ENCODE results near the gene CD300LF.

CD300LF gene

DNA sequence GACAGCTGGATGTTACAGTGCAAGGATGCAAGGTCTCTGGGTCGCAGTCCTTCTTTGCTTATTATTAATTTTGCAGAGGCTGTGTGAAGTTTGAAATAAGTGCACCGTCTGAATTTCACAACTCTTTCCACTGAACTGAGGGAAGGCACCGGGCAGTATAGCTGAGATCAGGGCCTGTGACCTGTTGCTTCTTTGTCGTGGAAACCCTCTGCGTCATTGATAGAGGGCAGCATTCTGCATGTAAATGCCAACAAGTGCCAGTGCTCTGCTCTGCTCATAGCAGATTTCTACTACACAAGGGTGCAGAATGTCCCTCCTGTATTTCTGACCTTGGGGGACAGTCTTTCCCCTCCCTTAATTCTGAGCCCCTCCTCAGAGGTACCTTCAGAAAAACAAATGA is 26.0 kb downstream of the CD300LF start:
- no peak overlapping the region for H2AFZ ChIP-seq (ENCODE audit: low read depth, low read length, severe bottlenecking)
- no peak overlapping the region for H3K9ac ChIP-seq (ENCODE audit: low read length)
- H3K9me3 ChIP-seq (ENCODE audit: insufficient read depth, low read length) = no peaks in the 10 kb centered on the region
- no peaks in the 10 kb centered on the region for H3K79me2 ChIP-seq (ENCODE audit: insufficient read depth, low read length)
- 0 out of 2 replicates have a peak, but pooled peaks cover 2% of the 10 kb centered on the region for H3F3A ChIP-seq (ENCODE audit: insufficient read depth)
- H3K27ac ChIP-seq (ENCODE audit: low read depth, low read length) = no peak overlapping the region
- H3K9me2 ChIP-seq (replicated peaks; ENCODE audit: insufficient read depth, low read length) = no peaks in the 10 kb centered on the region
- no peaks in the 10 kb centered on the region for H3K27me3 ChIP-seq (ENCODE audit: low read length)
- H4K20me1 ChIP-seq (ENCODE audit: low read depth, low read length) = no peaks in the 10 kb centered on the region
- no peaks in the 10 kb centered on the region for H3K36me3 ChIP-seq (ENCODE audit: low read length)
- no peak overlapping the region for H3K4me2 ChIP-seq (ENCODE audit: low read depth, low read length, poor library complexity, severe bottlenecking)
- TF ChIP-seq CTCF (IDR thresholded peaks at IDR 0.05; ENCODE audit: insufficient read depth, low read length, poor library complexity, severe bottlenecking) = no peak
- TF ChIP-seq EZH2phosphoT487 (conservative IDR thresholded peaks at IDR 0.05; ENCODE audit: low read length) = no peak
- H3K4me3 ChIP-seq (ENCODE audit: insufficient read depth, low read length, poor library complexity, severe bottlenecking) = no peak overlapping the region

DNA sequence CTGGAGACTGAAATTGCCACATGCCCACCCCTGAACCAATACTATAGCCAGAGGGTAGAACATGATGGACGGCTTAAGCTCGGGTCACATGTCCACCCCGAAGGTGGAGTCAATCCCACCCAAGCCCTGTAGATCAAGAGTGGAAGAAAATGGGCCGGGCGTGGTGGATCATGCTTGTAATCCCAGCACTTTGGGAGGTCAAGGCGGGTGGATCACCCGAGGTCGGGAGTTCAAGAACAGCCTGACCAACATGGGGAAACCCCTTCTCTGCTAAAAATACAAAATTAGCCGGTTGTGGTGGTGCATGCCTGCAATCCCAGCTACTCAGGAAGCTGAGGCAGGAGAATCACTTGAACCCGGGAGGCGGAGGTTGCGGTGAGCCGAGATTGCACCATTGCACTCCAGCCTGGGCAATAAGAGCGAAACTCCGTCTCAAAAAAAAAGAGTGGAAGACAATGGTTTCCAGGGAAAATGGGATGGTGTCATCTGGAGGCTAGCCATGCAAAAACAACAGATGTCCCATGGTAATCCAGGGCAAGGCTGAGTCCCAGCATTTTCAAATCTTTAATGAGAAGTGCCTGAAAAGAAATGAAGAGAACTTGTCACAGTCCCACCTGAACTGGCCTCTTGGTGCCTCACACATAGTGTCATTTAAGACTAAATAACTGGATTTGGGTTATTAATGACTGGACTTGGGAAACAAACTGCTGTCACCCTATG is 30.1 kb downstream of the CD300LF start:
- Histone ChIP-seq H3K9me2 (replicated peaks; ENCODE audit: insufficient read depth, low read length) (no peaks in the 10 kb centered on the region), H3K36me3 (ENCODE audit: low read length) (no peaks in the 10 kb centered on the region), H3K9me3 (ENCODE audit: insufficient read depth, low read length) (no peaks in the 10 kb centered on the region), H2AFZ (ENCODE audit: low read depth, low read length, severe bottlenecking) (no peak overlapping the region), H3K9ac (ENCODE audit: low read length) (no peak overlapping the region), H3K4me2 (ENCODE audit: low read depth, low read length, poor library complexity, severe bottlenecking) (no peak overlapping the region), H3K27ac (ENCODE audit: low read depth, low read length) (no peak overlapping the region), H3K27me3 (ENCODE audit: low read length) (no peaks in the 10 kb centered on the region), H3K79me2 (ENCODE audit: insufficient read depth, low read length) (no peaks in the 10 kb centered on the region), H3K4me3 (ENCODE audit: insufficient read depth, low read length, poor library complexity, severe bottlenecking) (no peak overlapping the region), H3F3A (ENCODE audit: insufficient read depth) (no peaks in the 10 kb centered on the region), H4K20me1 (ENCODE audit: low read depth, low read length) (no peaks in the 10 kb centered on the region)
- no peak for TF ChIP-seq EZH2phosphoT487 (conservative IDR thresholded peaks at IDR 0.05; ENCODE audit: low read length)
- TF ChIP-seq CTCF (IDR thresholded peaks at IDR 0.05; ENCODE audit: insufficient read depth, low read length, poor library complexity, severe bottlenecking) = no peak

DNA sequence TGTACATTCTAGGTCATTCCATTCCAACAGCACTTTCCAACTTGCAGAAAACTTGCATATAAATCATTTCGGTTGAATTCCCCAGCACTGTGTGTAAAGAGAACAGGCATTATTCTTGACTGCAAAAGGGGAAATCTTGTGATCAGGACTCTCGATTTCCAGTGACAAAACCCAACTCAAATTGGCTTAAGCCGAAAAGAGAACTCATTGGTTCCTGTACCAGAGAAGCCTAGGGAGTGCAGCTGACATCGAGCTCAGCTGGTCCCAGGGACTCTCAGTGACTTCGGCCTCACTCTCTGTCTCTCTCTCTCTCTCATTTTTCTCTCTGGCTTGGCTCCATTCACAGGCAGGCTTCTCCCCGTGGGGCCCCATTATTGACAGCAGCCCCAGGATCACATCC is 30.7 kb downstream of the CD300LF start:
- H3K27me3 ChIP-seq (ENCODE audit: low read length) = no peaks in the 10 kb centered on the region
- TF ChIP-seq CTCF (IDR thresholded peaks at IDR 0.05; ENCODE audit: insufficient read depth, low read length, poor library complexity, severe bottlenecking) = no peak
- TF ChIP-seq EZH2phosphoT487 (conservative IDR thresholded peaks at IDR 0.05; ENCODE audit: low read length) = no peak
- H3K27ac ChIP-seq (ENCODE audit: low read depth, low read length) = no peak overlapping the region

More for the DNA sequence above, 30.7 kb downstream of the CD300LF start:
- no peaks in the 10 kb centered on the region for H3K79me2 ChIP-seq (ENCODE audit: insufficient read depth, low read length)
- H2AFZ ChIP-seq (ENCODE audit: low read depth, low read length, severe bottlenecking) = no peak overlapping the region
- H3K4me3 ChIP-seq (ENCODE audit: insufficient read depth, low read length, poor library complexity, severe bottlenecking) = no peak overlapping the region
- H3K9ac ChIP-seq (ENCODE audit: low read length) = no peak overlapping the region
- H3F3A ChIP-seq (ENCODE audit: insufficient read depth) = no peaks in the 10 kb centered on the region
- no peaks in the 10 kb centered on the region for H3K9me3 ChIP-seq (ENCODE audit: insufficient read depth, low read length)
- no peak overlapping the region for H3K4me2 ChIP-seq (ENCODE audit: low read depth, low read length, poor library complexity, severe bottlenecking)
- no peaks in the 10 kb centered on the region for H4K20me1 ChIP-seq (ENCODE audit: low read depth, low read length)
- H3K9me2 ChIP-seq (replicated peaks; ENCODE audit: insufficient read depth, low read length) = no peaks in the 10 kb centered on the region
- H3K36me3 ChIP-seq (ENCODE audit: low read length) = no peaks in the 10 kb centered on the region

All from SU-DHL-6 (cell line).